ENCODE measurements around the gene IL1RAPL1.

Gene IL1RAPL1

GRCh38 chrX:28802625-28803024 lies 215.4 kb downstream of the IL1RAPL1 start:
- no peak for DNase-seq

GRCh38 chrX:28835991-28836390 lies 248.7 kb downstream of the IL1RAPL1 start:
- DNase-seq: no peak

DNA sequence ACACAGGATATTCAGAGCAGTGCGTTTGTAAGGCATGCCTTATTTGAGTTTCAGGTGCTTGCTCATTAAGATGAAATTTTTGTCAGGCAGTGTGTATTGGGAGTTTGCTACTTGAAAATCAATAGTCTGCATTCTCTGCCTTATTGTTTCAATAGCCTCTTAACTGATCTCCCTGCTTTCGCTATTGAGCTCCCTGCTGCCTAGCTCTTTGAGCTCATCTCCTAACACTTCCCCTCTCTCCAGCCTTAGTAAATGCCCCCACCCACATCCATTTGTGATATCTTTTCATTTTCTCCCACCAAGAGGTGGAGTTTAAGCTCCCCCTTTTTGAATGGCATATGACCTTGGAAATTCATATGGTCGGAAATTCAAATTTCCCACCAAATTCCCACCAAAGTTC lies 256.6 kb downstream of the IL1RAPL1 start:
- no peak for DNase-seq

GRCh38 chrX:28847423-28847822 lies 260.2 kb downstream of the IL1RAPL1 start:
- DNase-seq: no peak

GRCh38 chrX:28848707-28849106 lies 261.5 kb downstream of the IL1RAPL1 start:
- no peak for DNase-seq

DNA sequence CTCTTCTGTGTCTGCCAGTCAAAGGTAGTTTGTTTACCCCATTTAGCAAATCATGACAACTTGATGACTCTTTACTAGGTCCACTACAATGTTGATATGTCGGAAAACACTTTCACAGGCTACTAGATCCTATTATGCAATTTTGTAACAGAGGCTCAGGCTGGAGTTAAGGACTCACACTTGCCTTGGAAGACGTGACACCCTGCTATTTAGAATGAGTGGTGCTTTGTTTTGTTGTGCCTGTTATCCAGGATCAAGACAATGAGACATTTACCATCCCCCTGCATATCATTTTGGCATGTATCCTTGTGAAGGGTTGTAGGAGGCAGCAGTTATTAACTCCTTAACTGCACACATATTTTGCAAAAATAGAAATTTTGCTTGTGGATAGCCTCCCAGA lies 263.7 kb downstream of the IL1RAPL1 start:
- no peak for DNase-seq

GRCh38 chrX:28851871-28852270 lies 264.6 kb downstream of the IL1RAPL1 start:
- no peak for DNase-seq

DNA sequence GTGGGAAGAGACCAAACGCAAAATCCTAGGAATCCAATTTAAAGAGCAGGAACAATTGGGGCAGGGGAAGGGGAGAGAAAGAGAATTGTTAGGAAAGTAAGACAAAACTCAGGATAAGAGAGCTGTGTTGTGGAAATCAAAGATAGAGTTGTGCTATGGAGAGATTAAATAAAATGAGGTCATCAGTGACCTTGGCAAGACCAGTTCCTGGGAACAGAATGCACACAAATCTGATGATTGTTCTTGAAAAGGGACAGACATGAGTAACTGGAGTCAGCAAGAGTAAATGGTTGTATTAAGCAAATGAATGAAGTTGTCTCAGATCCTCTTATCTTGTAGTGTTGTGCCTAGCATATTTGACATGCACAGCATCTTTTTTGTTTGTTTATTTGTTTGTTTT lies 267.4 kb downstream of the IL1RAPL1 start:
- no peak for DNase-seq

GRCh38 chrX:28876408-28876807 lies 289.2 kb downstream of the IL1RAPL1 start:
- no peak for DNase-seq

- DNase-seq: no peak
These were observed 289.7 kb downstream of the IL1RAPL1 start for GRCh38 chrX:28876901-28877300.

DNA sequence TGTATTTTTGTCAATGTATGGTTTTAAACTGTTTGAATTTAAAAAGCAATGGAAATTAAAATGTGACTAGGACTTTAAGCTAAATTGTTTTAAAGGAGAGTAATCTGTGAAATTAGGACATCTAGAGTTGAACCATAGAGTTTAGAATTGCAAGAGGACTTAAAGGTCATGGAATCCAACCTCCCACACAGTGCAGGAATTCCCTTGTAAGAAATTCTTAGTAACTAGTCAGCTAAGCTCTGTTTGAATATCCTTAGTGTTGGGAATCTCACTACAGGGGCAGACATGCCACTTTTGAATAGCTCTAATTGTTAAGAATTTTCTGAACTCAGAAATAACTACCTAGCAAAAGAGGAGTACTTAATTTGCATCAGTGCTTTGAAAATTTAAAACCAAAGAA lies 292.9 kb downstream of the IL1RAPL1 start:
- DNase-seq: no peak

GRCh38 chrX:28884823-28885222 lies 297.6 kb downstream of the IL1RAPL1 start:
- DNase-seq: no peak

- no peak for DNase-seq
These were observed 301.2 kb downstream of the IL1RAPL1 start for GRCh38 chrX:28888416-28888815.

- no peak for DNase-seq
These were observed 302.4 kb downstream of the IL1RAPL1 start for GRCh38 chrX:28889591-28890090.

DNA sequence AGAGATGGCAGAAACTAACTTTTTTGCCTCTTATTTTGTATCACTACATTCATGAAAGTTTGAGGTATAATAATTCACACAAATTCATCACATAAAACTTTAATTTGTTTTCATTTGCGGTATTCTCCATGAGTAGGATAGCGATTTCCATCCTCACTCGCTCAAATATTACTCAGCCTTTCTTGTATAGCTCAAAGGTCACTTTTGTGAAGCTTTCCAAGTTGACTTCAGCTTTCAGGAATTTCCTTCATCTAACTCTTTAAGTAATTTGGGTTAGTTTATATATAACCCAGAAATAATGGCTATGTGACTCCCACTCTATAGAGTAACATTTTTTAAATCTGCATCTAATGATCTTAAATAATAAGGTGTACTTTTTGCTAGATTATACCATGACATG lies 314.4 kb downstream of the IL1RAPL1 start:
- DNase-seq: no peak

- DNase-seq: no peak
These were observed 323.2 kb downstream of the IL1RAPL1 start for GRCh38 chrX:28910487-28910886.

- no peak for DNase-seq
These were observed 333.1 kb downstream of the IL1RAPL1 start for GRCh38 chrX:28920153-28920943.

- no peak for DNase-seq
These were observed 334.9 kb downstream of the IL1RAPL1 start for GRCh38 chrX:28922106-28922505.

DNA sequence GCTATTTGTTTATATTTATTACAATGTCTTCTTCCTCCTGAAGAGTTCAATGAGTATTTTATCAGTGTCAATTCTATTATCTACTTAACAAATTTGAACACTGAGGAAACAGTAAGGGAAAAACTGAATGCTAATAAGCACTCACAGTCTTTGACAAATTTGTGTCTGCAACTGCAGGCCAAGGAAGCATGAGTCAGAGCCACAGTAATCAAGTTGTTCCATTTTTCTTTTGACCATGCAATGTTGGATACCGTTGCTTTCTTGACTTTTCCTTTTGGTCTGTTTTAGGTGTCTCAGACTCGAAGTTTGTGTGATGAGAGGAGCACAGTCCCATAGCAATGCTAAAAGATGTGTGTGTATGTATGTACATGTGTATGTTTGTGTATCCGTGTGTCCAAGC lies 359.6 kb downstream of the IL1RAPL1 start:
- no peak for DNase-seq

DNA sequence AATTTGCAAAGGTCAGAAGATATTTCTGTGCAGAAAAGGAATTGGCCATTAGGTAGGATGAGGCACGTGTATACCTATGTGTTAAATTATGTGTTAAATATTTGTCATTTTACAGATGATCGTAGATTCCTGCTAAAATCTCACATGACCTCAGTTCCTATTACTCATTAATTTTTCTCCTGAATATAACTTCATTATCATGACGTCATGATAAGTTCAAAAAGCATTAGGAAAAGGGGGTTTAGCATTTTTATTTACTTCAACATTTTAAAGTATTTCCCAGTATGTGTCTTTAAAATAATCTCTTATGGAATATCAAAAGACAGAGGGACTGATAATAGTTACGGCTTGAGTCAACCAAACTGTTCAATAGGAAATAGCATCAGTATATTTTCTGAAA lies 372.8 kb downstream of the IL1RAPL1 start:
- no peak for DNase-seq

- no peak for DNase-seq
These were observed 379.1 kb downstream of the IL1RAPL1 start for GRCh38 chrX:28966331-28966730.

DNA sequence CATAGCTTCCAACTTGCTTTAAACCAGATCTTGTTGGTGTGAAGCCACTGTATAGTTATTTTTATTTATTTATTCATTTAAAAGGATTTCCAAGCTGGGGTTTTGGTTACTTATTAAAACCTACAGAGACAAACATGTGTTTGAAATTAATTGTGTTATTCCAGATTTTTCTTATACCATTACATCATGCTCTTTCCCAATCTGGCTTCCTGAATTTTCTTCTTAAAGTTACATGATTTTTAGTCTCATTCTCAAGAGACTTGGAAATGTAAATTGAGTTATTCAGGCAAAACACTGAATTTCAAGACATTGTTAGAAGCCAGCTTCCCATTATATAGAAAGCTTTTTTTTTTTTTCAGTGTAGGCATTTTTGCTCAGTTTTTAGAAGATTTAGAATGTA lies 381.9 kb downstream of the IL1RAPL1 start:
- no peak for DNase-seq

DNA sequence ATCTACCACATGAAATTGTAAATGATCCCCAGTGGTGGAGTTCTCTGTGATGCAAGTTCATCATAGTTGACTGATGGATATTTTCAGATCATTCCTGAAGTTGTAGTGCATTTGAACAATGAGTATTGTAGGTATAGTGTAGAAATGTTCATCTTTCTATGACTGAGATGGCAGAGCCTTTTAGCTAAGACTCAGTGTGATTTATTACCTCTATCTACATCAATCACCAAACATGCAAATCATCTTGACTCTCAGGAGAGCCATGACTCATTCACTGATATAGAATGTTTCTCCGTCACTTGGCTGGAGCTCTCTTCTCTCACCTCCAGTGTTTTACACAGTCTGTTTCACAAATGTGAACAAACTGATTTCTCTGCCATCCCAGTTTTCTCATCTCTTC lies 392.6 kb downstream of the IL1RAPL1 start:
- DNase-seq: no peak

DNA sequence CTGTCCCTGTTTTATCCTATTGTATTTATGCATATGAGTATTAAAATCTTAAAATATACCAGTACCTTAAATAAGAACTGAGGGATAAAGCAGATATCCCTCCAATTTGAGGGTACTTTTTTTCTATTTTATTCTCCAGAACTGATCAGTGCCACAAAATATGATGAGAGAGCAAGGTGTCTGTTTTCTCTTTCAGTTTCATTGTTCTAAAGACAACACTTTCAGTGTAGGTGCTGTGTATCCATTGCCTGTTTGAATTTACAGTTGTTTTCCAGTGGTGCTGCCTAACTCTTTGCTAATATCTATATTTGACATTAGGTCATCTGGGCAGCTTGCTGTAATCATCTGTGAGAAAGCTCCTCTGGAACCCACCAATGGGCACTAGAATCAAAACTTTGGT lies 394.7 kb downstream of the IL1RAPL1 start:
- DNase-seq: no peak

GRCh38 chrX:28988246-28988645 lies 401.0 kb downstream of the IL1RAPL1 start:
- no peak for DNase-seq
